NCI-H2029 (cell line): Measurements from ENCODE around the gene NDE1.
"Not testable (repeated sequence)": the region's sequence is repeated elsewhere in the genome, so short reads cannot be mapped to it uniquely, and the experiment has no call there.

ENCODE experiments used
- DNase-seq: peaks from one replicate; lab custom pipeline; 2025; lab: John Stamatoyannopoulos, UW

Gene NDE1

GRCh38 chr16:15701367-15701766, 51.3 kb downstream of the NDE1 start:
- DNase-seq: no peak

DNA sequence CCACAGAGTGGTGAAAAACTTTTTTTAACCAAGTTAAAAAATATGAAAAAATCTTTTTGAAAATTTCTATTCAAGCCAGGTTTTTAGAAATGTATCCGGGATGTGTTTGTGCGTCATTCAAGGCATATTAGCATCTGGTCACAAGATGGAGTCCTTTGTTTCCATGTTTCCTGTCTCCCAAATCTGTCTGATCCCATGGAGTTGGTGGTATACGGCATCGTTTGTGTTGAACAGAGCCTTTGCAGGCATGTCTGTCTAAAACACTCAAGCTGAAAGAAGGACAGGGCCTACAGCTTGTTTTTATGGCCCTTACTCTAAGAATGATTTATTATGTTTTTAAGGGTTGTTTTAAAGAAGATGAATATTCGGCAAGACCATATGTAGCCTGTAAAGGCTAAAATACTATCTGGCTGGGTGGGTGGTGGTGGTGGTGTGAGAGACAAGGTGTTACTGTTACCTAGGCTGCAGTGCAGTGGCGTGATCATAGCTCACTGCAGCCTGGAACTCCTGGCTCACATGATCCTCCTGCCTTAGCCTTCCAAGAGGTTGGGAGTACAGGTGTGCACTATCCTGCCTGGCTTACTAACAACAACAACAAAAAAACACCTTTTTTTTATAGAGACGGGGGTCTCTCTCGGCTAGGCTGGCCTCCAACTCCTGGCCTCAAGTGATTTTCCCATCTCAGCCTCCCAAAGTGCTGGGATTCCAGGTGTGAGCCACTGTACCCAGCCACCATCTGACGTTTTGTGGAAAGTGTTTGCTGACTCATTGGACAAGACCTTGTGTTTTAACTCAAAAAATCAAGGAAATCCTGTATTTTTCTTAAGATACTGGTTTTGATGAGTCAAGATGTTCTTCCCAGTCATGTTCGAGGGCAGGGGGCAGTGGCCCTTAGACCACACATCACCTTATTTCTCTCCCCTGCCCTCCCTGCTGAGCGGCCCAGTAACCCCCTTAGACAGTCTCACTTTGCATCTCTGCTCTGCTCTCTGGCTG, 52.2 kb downstream of the NDE1 start:
- DNase-seq: no peak

GRCh38 chr16:15703029-15703736, 53.1 kb downstream of the NDE1 start:
- no peak for DNase-seq

- peak; percentile 27 for DNase-seq
Measured at GRCh38 chr16:15704545-15704987, 54.5 kb downstream of the NDE1 start.

- DNase-seq: no peak
Measured at GRCh38 chr16:15705064-15705565, 55.1 kb downstream of the NDE1 start.

DNA sequence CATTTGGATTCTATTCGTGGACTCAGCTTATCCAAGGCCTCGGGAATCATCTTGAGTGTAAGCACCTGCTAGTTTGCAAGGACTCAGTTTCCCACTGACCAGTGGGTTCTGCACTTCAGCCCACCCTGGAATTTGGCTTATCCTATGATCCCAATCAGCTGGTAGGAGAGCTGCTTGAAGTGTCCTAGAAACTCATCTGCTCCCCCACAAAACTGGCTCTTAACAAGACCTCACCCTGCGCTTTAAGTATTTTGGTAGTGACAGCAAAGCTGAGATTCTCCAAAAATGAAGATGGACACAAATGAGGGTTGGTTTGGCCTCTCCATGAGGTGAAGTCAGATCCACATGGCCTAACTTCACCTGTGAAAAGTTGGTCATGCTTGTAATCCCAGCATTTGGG, 57.3 kb downstream of the NDE1 start:
- no peak for DNase-seq

DNA sequence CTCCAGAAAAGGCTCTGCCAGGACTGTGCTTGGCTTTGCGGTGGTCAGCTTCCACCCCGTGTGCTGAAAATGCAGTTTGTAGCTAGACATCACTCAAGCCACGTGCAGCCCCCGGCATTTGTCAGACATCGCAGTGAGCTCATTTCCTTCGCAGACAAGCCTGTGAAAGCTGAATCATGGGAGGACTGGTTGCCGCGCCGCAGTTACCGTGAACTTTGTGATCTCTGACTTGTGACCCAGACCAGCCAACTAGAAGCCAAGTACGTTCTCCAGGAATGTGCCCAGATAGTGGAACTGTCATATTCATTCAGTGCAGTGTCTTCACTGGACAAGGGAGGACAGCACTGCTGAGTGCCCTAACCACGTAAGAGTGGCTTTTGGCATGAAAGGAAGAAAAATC, 58.1 kb downstream of the NDE1 start:
- DNase-seq: no peak

DNA sequence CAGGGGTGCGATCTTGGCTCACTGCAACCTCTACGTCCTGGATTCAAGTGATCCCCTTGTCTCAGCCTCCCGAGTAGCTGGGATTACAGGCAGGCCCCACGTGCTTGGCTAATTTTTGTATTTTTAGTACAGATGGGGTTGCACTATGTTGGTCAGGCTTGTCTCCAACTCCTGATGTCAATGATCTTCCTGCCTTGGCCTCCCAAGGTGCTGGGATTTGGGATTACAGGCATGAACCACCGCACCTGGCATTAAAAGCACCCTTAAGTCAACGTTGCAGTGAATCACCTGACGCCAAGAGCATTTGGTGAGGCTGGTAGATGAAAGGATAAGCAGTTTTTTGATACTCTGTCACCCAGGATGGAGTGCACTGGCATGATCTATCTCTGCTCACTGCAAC, 59.0 kb downstream of the NDE1 start:
- no peak for DNase-seq

DNA sequence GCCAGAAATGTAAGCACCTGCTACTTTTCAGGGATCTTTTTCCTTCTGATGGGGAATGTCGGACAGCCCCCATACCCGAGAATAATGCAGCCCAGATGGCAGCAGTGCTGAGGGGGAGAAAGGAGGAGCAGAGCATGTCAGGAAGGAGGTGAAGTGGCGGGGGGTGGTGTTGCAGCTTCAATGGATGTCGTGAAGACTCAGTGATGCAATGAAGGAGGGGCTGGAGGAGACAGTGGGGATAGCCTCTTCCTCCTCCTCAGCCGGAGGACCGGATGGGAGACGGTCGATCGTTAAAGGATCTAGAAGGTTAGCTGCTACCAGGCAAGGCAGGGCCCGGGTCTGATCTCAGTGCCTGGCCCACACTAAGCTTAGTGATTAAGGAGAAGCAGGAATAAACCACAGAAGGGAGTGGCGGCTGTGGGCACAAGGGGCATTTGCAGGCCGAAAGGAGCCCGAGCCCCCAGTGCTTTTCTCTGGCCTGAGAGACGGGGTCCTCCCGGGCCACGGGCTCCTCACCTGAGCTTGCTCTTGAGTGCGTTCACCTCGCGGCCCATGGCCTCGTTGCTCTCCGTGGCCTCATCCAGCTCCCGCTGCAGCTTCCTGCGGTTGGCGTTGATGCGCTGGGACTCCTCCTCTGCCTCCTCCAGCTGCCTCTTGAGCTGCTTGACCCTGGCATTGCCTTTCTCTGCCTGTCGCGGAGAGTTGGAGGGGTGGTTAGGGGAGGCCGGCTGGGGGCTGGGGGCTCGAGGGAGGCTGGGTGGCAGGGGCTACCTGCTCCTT, 64.5 kb downstream of the NDE1 start:
- no peak for DNase-seq

- no peak for DNase-seq
Measured at GRCh38 chr16:15715221-15715620, 65.2 kb downstream of the NDE1 start.

- no peak for DNase-seq
Measured at GRCh38 chr16:15716694-15717447, 66.8 kb downstream of the NDE1 start.

DNA sequence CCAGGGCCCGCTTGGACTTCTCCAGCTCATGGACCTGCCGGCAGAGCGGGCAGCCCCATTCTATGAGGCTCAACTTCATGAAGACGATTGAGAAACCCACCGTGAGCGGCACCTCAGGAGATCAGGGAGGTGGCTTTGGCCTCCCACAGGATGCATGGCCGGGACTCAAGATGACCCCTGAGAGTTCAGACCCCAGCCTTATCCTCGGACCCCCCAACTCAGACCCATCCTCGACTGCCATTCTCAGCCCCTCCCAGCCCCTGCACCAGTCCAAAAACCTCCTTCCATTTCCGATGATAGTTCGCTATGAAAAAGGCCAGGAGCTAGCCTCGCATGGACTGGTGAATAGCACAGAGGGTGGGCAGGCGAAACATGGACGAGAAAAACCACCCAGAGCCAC, 71.0 kb downstream of the NDE1 start:
- no peak for DNase-seq

DNA sequence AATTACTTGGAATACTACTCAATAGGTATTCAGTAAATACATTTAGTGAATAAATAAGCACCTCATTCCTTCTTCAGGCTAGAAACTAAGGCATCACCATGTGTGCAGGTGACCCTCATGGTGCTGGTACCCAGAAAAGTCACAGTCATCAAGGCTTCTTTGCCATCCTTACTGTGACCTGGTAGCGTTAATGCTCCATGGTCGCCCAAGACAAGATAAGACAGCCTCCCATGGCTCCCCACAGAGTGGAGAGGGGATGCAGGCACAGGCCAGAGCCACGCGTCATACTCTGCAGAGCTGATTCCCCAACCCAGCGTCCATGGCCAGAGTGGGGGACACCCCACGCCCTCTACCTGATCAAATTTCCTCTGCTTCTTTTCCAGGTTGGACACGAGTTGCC, 73.8 kb downstream of the NDE1 start:
- DNase-seq: no peak

DNA sequence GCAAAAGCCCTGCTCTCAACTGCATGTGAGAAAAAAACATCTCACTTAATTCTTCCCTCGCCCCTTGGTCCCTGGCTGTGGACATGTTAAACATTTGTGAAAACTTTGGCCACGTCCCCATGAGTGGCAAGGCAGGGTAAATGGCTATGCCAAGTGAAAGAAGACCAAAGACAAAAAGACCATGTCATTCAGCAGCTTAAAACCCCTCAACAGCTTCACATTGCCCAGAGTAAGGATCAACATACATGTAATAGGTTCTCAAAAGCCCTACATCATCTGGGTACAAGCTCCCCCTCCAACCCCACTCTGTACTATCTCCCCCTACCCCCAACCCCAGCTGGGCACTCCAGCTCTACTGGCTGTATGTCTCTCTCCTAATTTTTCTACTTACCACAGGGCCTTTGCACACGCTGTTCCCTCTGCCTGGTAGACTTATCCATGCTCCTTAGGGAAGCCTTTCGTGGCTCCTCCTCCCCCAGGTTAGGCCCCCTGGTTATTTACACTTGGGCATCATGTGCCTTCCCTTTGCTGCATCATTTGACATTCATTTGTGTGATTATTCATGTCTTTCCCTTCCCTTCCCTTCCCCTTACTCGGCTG, 75.7 kb downstream of the NDE1 start:
- DNase-seq: no peak

DNA sequence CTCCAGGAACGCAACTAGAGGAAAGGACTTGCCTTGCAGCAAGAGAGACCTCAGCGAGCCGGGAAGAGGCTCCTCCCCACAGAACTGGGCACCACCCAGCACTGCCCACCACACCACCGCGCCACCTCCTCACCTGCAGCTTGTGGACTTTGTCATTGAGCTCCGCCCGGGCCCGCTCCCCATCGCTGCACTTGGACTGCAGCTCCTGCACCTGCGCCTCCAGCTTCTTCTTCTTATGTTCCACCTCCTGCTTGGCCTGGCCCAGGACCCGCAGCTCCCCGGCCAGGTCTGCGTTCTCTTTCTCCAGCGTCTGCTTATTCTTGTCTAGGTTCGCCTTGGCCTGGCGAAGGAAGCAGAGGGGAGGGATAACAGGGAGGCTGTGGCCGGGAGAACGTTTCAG, 76.7 kb downstream of the NDE1 start:
- no peak for DNase-seq

- not testable (repeated sequence) for DNase-seq
Measured at GRCh38 chr16:15727697-15728096, 77.7 kb downstream of the NDE1 start.

- no peak for DNase-seq
Measured at GRCh38 chr16:15729152-15729551, 79.1 kb downstream of the NDE1 start.

GRCh38 chr16:15732416-15732815, 82.4 kb downstream of the NDE1 start:
- DNase-seq: no peak

DNA sequence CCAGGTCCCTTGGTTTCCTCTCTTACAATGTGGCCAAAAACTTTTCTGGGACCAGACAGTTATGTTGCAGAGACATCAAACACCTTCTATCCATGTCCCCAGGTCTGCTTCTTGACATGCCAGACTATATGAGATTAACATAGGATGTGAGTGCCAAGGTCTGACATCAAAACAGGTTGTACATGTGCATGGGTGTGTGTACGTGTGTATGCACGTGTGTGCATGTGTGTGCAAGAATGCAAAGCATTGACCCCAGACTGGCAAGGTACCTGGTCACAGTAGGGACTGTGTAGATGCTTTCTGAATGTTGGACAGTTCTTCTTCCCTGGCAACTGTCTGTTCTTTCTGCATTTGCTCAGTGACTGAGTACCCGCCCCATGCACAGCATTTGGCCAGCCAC, 85.6 kb downstream of the NDE1 start:
- DNase-seq: no peak

GRCh38 chr16:15736529-15736928, 86.5 kb downstream of the NDE1 start:
- no peak for DNase-seq

DNA sequence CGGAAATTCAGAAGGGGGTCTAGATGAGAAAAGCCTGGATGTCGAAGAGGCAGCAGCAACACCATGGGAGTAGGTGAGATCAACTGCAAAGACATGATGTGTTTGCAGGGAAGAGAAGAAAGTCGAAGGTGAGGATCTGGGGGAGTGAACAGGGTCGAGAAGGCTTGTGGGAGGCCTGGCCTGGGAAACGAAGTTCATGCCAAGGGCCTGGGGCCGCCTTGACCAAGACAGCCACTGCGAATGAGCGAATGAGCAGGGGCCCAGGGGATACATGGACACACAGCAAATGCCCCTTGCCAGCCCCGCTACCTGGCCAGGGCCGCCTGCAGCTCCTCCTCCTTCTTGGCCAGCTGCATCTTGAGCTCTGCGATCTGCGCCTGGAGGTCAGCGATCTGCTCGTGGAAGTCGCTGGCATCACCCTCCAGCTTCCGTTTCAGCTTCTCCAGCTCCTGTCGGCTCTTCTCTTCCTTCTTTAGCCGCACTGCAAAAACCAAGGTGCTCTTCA, 87.1 kb downstream of the NDE1 start:
- no peak for DNase-seq
